GM21619 (cell line): Measurements from ENCODE around the gene SYN1.
A peak's percentile ranks its signal among the peaks of the same experiment; 100 is the strongest.

Experiments used
- ATAC-seq: cut with Tn5 transposase; IDR thresholded peaks from one replicate; pipeline ENCODE4 v1.9.1; 2021; ENCODE audit not compliant: unreplicated experiment

Gene SYN1

DNA sequence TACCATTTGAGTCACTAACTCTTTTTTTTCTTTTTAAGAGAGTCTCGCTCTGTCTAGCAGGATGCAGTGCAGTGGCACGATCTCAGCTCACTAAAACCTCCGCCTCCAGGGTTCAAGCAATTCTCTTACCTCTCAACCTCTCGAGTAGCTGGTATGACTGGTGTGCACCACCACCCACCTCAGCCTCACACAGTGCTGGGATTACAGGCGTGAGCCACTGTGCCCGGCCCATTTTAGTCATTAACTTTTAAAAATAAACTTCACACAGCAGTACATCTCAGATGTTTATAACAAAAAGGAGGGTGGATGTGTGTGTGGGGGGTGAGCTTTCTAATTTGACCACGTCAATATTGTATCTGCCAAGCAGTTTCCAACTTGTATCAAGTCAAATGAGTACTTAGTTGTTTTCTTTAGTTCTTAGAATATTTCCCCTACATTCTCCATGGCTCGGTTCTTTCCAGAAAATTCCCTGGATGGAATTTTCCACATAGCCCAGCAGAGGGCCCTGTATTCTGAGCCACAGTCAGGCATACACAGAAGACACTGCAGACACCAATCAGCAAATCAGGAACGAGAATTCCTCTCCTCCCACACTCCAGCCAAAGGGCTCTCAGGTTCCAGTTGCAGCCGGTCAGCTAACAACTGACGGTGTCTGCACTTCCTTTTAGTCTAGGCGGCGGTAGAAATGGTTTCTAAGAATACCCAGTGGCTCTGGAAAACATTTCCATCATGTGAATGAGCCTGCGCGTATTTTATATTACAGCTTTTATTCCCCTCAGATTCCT, 78.7 kb downstream of the SYN1 start:
- ATAC-seq = no peak

DNA sequence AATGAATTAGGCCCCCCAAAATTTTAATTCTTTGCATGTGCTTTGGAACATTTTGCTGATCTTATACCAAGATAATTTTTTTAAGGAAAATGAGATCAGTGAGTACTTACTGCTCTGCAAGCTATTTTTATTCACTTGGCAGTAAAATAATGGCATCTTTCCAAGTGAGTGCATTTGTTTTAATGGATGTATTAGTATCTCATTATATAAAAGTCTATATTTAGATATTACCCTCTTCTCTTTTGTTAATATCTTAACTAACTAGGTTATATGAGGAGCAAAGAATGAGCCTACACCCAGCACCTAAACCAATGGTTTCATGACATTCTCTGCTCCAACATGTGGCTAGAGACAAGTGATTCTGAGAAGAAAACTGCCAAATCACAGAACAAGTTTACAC, 79.8 kb downstream of the SYN1 start:
- no peak for ATAC-seq

DNA sequence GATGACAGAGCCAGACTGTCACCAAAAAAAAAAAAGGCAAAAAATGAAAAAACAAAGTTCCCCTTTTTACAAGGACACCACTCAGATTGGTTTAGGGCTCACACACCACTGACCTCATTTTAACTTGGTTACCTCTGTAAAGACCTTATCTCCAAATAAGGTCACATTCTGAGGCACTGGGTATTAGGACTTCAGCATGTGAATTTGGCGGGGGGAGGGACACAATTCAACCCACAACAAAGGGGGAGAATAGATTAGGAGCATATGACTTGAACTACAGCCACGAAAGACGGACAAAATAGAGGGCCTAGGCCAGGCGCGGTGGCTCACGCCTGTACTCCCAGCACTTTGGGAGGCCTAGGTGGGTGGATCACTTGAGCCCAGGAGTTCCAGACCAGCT, 89.6 kb downstream of the SYN1 start:
- no peak for ATAC-seq

DNA sequence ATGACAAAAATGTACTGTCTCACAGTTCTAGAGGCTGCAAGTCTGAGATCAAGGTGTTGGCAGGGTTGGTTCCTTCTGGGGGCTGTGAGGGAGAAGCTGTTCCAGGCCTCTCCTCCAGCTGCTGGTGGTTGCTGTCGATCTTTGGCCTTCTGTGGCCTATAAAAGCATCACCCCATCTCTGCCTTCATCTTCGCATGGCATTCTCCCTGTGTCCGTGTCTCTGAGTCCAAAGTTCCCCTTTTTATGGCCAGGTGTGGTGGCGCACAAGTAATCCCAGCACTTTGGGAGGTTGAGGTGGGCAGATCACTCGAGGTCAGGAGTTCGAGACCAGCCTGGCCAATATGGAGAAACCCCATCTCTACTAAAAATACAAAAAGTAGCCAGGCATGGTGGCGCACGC, 90.1 kb downstream of the SYN1 start:
- ATAC-seq = no peak

- no peak for ATAC-seq
Observed at GRCh38 chrX:47523713-47524166, 95.9 kb downstream of the SYN1 start.

DNA sequence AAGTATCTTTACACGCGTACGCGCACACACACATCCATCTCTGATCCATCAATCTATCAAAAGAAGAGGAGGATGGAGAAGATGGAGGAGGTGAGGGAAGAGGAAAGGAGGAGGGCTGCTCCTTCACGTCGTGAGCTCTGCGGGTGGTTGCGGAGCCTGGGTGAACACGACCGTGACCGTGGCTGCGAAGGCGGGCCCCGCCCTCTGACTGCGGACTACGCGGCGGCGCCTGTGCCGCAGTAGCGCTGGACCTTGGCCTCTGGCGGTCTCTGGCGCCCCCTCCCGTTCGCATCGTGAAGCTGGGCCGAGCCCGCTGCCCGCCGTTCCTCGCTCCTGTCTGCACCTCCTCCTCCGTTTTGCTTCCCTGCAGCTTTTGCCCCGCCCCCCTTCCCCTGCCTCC, 96.4 kb downstream of the SYN1 start:
- ATAC-seq = peak; percentile 95
